BLaER1 treated with 17β-estradiol and CSF1 and Interleukin-3, amounts not matched to agents 10 nM and 100 nM (cell line): Measurements from ENCODE around the gene PPP1R14C.

Experiments used
- H3K27ac ChIP-seq, 11 experiments: shearing (Covaris generic); formaldehyde crosslinking; 2 replicates each; pipeline ENCODE4 v1.8.1; 2022
- H3K27me3 ChIP-seq, 11 experiments: shearing (Covaris generic); formaldehyde crosslinking; 2 replicates each; pipeline ENCODE4 v1.8.1; 2022
- H3K36me3 ChIP-seq, 11 experiments: shearing (Covaris generic); formaldehyde crosslinking; 2 replicates each; pipeline ENCODE4 v1.8.1; 2022
- H3K4me1 ChIP-seq, 10 experiments: shearing (Covaris generic); formaldehyde crosslinking; 2 replicates each; pipeline ENCODE4 v1.8.1; 2022
- H3K4me2 ChIP-seq, 11 experiments: shearing (Covaris generic); formaldehyde crosslinking; 2 replicates each; pipeline ENCODE4 v1.8.1; 2022
- H3K4me3 ChIP-seq, 10 experiments: shearing (Covaris generic); formaldehyde crosslinking; 2 replicates each; pipeline ENCODE4 v1.8.1; 2022
- H3K9ac ChIP-seq, 11 experiments: shearing (Covaris generic); formaldehyde crosslinking; 2 replicates each; pipeline ENCODE4 v1.8.1; 2022
- H3K9me3 ChIP-seq, 11 experiments: shearing (Covaris generic); formaldehyde crosslinking; replicated peaks in 1 of 11; 2 replicates each; pipeline ENCODE4 v1.8.1; 2022
- H4K20me1 ChIP-seq, 11 experiments: shearing (Covaris generic); formaldehyde crosslinking; 2 replicates each; pipeline ENCODE4 v1.8.1; 2022
- Cebpa-rat ChIP-seq, 11 experiments: shearing (Covaris generic); IDR thresholded peaks; 2 replicates each; pipeline ENCODE4 v1.8.1; 2022

The PPP1R14C gene

GRCh38 chr6:150189122-150189521, 46.3 kb downstream of the PPP1R14C start:
- H3K4me2 ChIP-seq: no peak overlapping the region
- H3K9ac ChIP-seq: no peak overlapping the region
- peaks cover 17 to 23% (median 19%) of the 10 kb centered on the region in 10 experiments for H3K4me1 ChIP-seq
- no peak overlapping the region for H3K27ac ChIP-seq
- no peaks in the 10 kb centered on the region for H4K20me1 ChIP-seq
- TF ChIP-seq Cebpa-rat (IDR thresholded peaks at IDR 0.05): no peak
- H3K36me3 ChIP-seq: peaks cover 0 to 3% (median 0%) of the 10 kb centered on the region in 11 experiments; a peak in 1 of 22 replicates
- no peaks in the 10 kb centered on the region for H3K27me3 ChIP-seq
- H3K4me3 ChIP-seq: no peak overlapping the region
- peaks cover 6 to 40% (median 24%) of the 10 kb centered on the region in 11 experiments; a peak in 21 of 22 replicates for H3K9me3 ChIP-seq

- H3K4me1 ChIP-seq: peaks cover 0 to 14% (median 9%) of the 10 kb centered on the region in 10 experiments; a peak in 16 of 20 replicates
- no peak overlapping the region for H3K9ac ChIP-seq
- H3K27me3 ChIP-seq: no peaks in the 10 kb centered on the region
- no peak overlapping the region for H3K4me2 ChIP-seq
- TF ChIP-seq Cebpa-rat (IDR thresholded peaks at IDR 0.05): no peak
- H3K36me3 ChIP-seq: peaks cover 0 to 3% (median 0%) of the 10 kb centered on the region in 11 experiments; a peak in 1 of 22 replicates
- H3K27ac ChIP-seq: no peak overlapping the region
- no peak overlapping the region for H3K4me3 ChIP-seq
- no peaks in the 10 kb centered on the region for H4K20me1 ChIP-seq
- H3K9me3 ChIP-seq: peaks cover 6 to 35% (median 24%) of the 10 kb centered on the region in 11 experiments; a peak in 21 of 22 replicates
These were observed 49.0 kb downstream of the PPP1R14C start for GRCh38 chr6:150191809-150192208.

GRCh38 chr6:150194195-150194594, 51.4 kb downstream of the PPP1R14C start:
- Histone ChIP-seq H3K9me3 (peaks cover 6 to 35% (median 24%) of the 10 kb centered on the region in 11 experiments; a peak in 21 of 22 replicates), H3K4me2 (no peak overlapping the region), H3K4me1 (peaks cover 0 to 18% (median 9%) of the 10 kb centered on the region in 10 experiments; a peak in 16 of 20 replicates), H4K20me1 (no peaks in the 10 kb centered on the region), H3K9ac (no peak overlapping the region), H3K4me3 (no peak overlapping the region), H3K36me3 (peaks cover 0 to 3% (median 0%) of the 10 kb centered on the region in 11 experiments; a peak in 1 of 22 replicates), H3K27me3 (no peaks in the 10 kb centered on the region), H3K27ac (no peak overlapping the region)
- TF ChIP-seq Cebpa-rat (IDR thresholded peaks at IDR 0.05): no peak

GRCh38 chr6:150195996-150196417, 53.2 kb downstream of the PPP1R14C start:
- H3K4me2 ChIP-seq: peak overlapping the region in 9 of 11 experiments; percentile 14 to 70 (median 59); a peak in 16 of 22 replicates
- peaks cover 0 to 18% (median 9%) of the 10 kb centered on the region in 10 experiments; a peak in 16 of 20 replicates for H3K4me1 ChIP-seq
- peaks cover 6 to 31% (median 22%) of the 10 kb centered on the region in 11 experiments; a peak in 21 of 22 replicates for H3K9me3 ChIP-seq
- H3K36me3 ChIP-seq: peaks cover 0 to 3% (median 0%) of the 10 kb centered on the region in 11 experiments; a peak in 1 of 22 replicates
- H3K4me3 ChIP-seq: no peak overlapping the region
- no peaks in the 10 kb centered on the region for H4K20me1 ChIP-seq
- H3K27ac ChIP-seq: no peak overlapping the region
- H3K27me3 ChIP-seq: no peaks in the 10 kb centered on the region
- TF ChIP-seq Cebpa-rat (IDR thresholded peaks at IDR 0.05): no peak
- H3K9ac ChIP-seq: no peak overlapping the region

- H3K9me3 ChIP-seq: peaks cover 6 to 20% (median 16%) of the 10 kb centered on the region in 11 experiments; a peak in 21 of 22 replicates
- peaks cover 0 to 18% (median 9%) of the 10 kb centered on the region in 10 experiments; a peak in 16 of 20 replicates for H3K4me1 ChIP-seq
- H3K9ac ChIP-seq: no peak overlapping the region
- peaks cover 0 to 3% (median 0%) of the 10 kb centered on the region in 11 experiments; a peak in 1 of 22 replicates for H4K20me1 ChIP-seq
- H3K36me3 ChIP-seq: no peaks in the 10 kb centered on the region; a peak in 1 of 22 replicates
- H3K27ac ChIP-seq: no peak overlapping the region
- no peak overlapping the region for H3K4me3 ChIP-seq
- H3K4me2 ChIP-seq: no peak overlapping the region
- no peak for TF ChIP-seq Cebpa-rat (IDR thresholded peaks at IDR 0.05)
- H3K27me3 ChIP-seq: no peaks in the 10 kb centered on the region
These were observed 54.3 kb downstream of the PPP1R14C start for GRCh38 chr6:150196942-150197745.

GRCh38 chr6:150198532-150198931, 55.7 kb downstream of the PPP1R14C start:
- H3K27ac ChIP-seq: no peak overlapping the region
- no peak overlapping the region for H3K4me3 ChIP-seq
- peaks cover 0 to 6% (median 0%) of the 10 kb centered on the region in 11 experiments; a peak in 1 of 22 replicates for H4K20me1 ChIP-seq
- peaks cover 0 to 32% (median 22%) of the 10 kb centered on the region in 10 experiments; a peak in 17 of 20 replicates for H3K4me1 ChIP-seq
- peaks cover 0 to 4% (median 0%) of the 10 kb centered on the region in 11 experiments; a peak in 2 of 22 replicates for H3K27me3 ChIP-seq
- no peak overlapping the region for H3K9ac ChIP-seq
- no peak for TF ChIP-seq Cebpa-rat (IDR thresholded peaks at IDR 0.05)
- H3K4me2 ChIP-seq: no peak overlapping the region
- H3K9me3 ChIP-seq: peaks cover 0 to 7% (median 5%) of the 10 kb centered on the region in 11 experiments; a peak in 11 of 22 replicates
- no peaks in the 10 kb centered on the region; a peak in 1 of 22 replicates for H3K36me3 ChIP-seq

- Histone ChIP-seq H3K4me3 (no peak overlapping the region), H3K4me1 (peaks cover 3 to 39% (median 29%) of the 10 kb centered on the region in 10 experiments), H3K36me3 (no peaks in the 10 kb centered on the region), H3K9ac (no peak overlapping the region), H3K27me3 (peaks cover 0 to 12% (median 0%) of the 10 kb centered on the region in 11 experiments; a peak in 5 of 22 replicates), H3K4me2 (no peak overlapping the region), H3K27ac (no peak overlapping the region), H3K9me3 (peaks cover 0 to under 1% (median 0%) of the 10 kb centered on the region in 11 experiments; a peak in 1 of 22 replicates), H4K20me1 (peaks cover 0 to 6% (median 0%) of the 10 kb centered on the region in 11 experiments; a peak in 1 of 22 replicates)
- no peak for TF ChIP-seq Cebpa-rat (IDR thresholded peaks at IDR 0.05)
These were observed 56.4 kb downstream of the PPP1R14C start for GRCh38 chr6:150199241-150199640.

- Histone ChIP-seq H3K27me3 (peaks cover 0 to 21% (median 0%) of the 10 kb centered on the region in 11 experiments; a peak in 5 of 22 replicates), H3K4me3 (no peak overlapping the region), H3K4me2 (no peak overlapping the region), H3K27ac (no peak overlapping the region), H3K9me3 (no peaks in the 10 kb centered on the region), H3K9ac (no peak overlapping the region), H4K20me1 (peaks cover 0 to 6% (median 0%) of the 10 kb centered on the region in 11 experiments; a peak in 2 of 22 replicates), H3K4me1 (peaks cover 16 to 51% (median 42%) of the 10 kb centered on the region in 10 experiments), H3K36me3 (no peaks in the 10 kb centered on the region)
- TF ChIP-seq Cebpa-rat (IDR thresholded peaks at IDR 0.05): no peak
These were observed 57.7 kb downstream of the PPP1R14C start for GRCh38 chr6:150200428-150201100.
